A673 (cell line): ENCODE measurements around the gene SARDH. TPM values are rescaled to one million over a fixed set of nuclear protein-coding genes. Genes with fewer than 3 reads are reported as not detected.

Experiments
- BruUV-seq: library from RNA; stranded (reverse); fragments of 400-500 nt; replicated peaks from 2 replicates; lab custom pipeline; 2021; lab: Mats Ljungman, UMichigan
- CTCF ChIA-PET: fragments of 300-600 bp; sonication (Branson Sonifier 250); formaldehyde crosslinking; loops from one replicate; lab custom pipeline; 2022; ENCODE audit warnings: antibody characterized with exemption; lab: Charles Lee
- POLR2A ChIA-PET: fragments of 300-600 bp; sonication (Branson Sonifier 250); formaldehyde crosslinking; loops from one replicate; lab custom pipeline; 2022; ENCODE audit warnings: antibody characterized with exemption; ENCODE audit not compliant: low non-redundant PET; lab: Charles Lee
- DNase-seq: peaks from one replicate; pipeline ENCODE4 v3.0.0-alpha.2; 2015; ENCODE audit warnings: low spot score
- H3K27ac ChIP-seq: fragments of 200-600 bp; sonication (generic); 2 replicates; pipeline ENCODE4 v1.5.1; 2016; ENCODE audit warnings: mixed run types, low read depth, mild to moderate bottlenecking, mixed read lengths, antibody characterized with exemption, low read length; ENCODE audit not compliant: poor library complexity, severe bottlenecking
- H3K27me3 ChIP-seq: fragments of 200-600 bp; sonication (generic); replicated peaks from 2 replicates; pipeline ENCODE4 v1.6.1; 2017; ENCODE audit warnings: mixed run types, low read depth, mild to moderate bottlenecking, mixed read lengths, antibody characterized with exemption, low read length; ENCODE audit not compliant: insufficient read depth, poor library complexity
- H3K36me3 ChIP-seq: fragments of 200-600 bp; sonication (generic); 2 replicates; pipeline ENCODE4 v1.6.1; 2016; ENCODE audit warnings: mixed run types, mild to moderate bottlenecking, mixed read lengths, antibody characterized with exemption, low read length; ENCODE audit not compliant: insufficient read depth, poor library complexity, severe bottlenecking
- H3K4me1 ChIP-seq: fragments of 200-600 bp; sonication (generic); 2 replicates; pipeline ENCODE4 v1.6.1; 2017; ENCODE audit warnings: mixed run types, mild to moderate bottlenecking, mixed read lengths, antibody characterized with exemption, low read length; ENCODE audit not compliant: insufficient read depth, poor library complexity, severe bottlenecking
- H3K4me3 ChIP-seq: fragments of 200-600 bp; sonication (generic); 2 replicates; pipeline ENCODE4 v1.5.1; 2016; ENCODE audit warnings: low read depth, mixed run types, mild to moderate bottlenecking, mixed read lengths, low read length; ENCODE audit not compliant: poor library complexity, severe bottlenecking
- H3K9me3 ChIP-seq: fragments of 200-600 bp; sonication (generic); 2 replicates; pipeline ENCODE4 v1.6.1; 2016; ENCODE audit warnings: mixed run types, low read depth, mild to moderate bottlenecking, mixed read lengths, antibody characterized with exemption, low read length; ENCODE audit not compliant: poor library complexity, severe bottlenecking
- EZH2 ChIP-seq: fragments of 200-600 bp; sonication (generic); IDR thresholded peaks from 2 replicates; pipeline ENCODE4 v1.6.1; 2017; ENCODE audit warnings: borderline replicate concordance, low read depth, mild to moderate bottlenecking, mixed read lengths, antibody characterized with exemption, low read length; ENCODE audit not compliant: poor library complexity, severe bottlenecking
- intact Hi-C: fragments of 100-400 bp; cut with micrococcal nuclease; formaldehyde crosslinking; loops from one replicate; pipeline ENCODE4 v1.10.0; 2022; ENCODE audit not compliant: unreplicated experiment
- total RNA-seq: library from RNA; stranded (reverse); gene quantifications from 2 replicates; pipeline ENCODE4 v1.2.3, GENCODE V29; 2021
- TF ChIP-seq, protein P1 (sequence below): fragments of 300-800, 200-600 bp; sonication (generic); conservative IDR thresholded peaks from 2 replicates; pipeline ENCODE4 v1.5.1; 2017; ENCODE audit warnings: low read depth, mild to moderate bottlenecking, antibody characterized with exemption, low read length, moderate library complexity, mixed read lengths

SARDH gene
- total RNA-seq, 1 experiment from 2014 or later, result 0.37 TPM

DNA sequence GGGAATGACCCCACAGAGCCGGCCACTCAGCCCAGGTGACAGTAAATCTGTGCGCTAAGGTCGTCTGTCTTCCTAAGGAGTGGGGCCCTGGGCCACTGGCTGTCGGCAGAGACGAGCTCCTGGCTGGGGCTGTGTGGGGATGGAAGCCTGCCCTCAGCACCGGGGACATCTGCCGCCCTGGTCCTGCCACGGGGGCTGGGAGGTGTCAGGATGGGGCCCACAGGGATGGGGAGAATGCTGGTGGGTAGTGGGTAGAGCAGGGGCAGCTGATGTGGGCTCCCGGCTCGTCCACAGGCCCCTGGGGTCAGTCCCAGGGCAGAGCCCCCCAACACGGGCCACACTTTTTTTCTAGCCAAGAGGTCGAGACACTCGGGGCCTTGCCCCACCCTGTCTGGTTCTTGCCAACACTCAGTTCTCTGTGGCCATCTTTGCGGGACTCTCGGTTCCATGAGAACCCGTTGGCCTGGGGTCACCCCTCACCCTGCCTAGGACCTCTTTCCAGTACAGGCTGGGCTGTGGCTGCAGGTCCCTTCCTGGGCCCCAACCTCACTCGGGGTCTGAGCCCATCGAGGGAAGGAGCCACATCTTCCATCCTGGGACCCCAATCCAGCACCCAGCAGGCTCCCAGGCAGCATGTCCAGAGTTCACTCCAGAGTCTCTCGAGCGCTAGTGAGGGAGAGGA, 57.0 kb downstream of the SARDH start:
- Histone ChIP-seq H3K4me3 (no peak overlapping the region), H3K9me3 (no peaks in the 10 kb centered on the region), H3K27me3 (no peaks in the 10 kb centered on the region), H3K36me3 (no peaks in the 10 kb centered on the region), H3K27ac (no peak overlapping the region), H3K4me1 (no peaks in the 10 kb centered on the region)
- intact Hi-C loops, result no loop called here
- no TSS peak for BruUV-seq
- POLR2A ChIA-PET, result no interaction called here
- CTCF ChIA-PET, result no interaction called here
- no peak for TF ChIP-seq EZH2
- TF ChIP-seq, protein P1, sequence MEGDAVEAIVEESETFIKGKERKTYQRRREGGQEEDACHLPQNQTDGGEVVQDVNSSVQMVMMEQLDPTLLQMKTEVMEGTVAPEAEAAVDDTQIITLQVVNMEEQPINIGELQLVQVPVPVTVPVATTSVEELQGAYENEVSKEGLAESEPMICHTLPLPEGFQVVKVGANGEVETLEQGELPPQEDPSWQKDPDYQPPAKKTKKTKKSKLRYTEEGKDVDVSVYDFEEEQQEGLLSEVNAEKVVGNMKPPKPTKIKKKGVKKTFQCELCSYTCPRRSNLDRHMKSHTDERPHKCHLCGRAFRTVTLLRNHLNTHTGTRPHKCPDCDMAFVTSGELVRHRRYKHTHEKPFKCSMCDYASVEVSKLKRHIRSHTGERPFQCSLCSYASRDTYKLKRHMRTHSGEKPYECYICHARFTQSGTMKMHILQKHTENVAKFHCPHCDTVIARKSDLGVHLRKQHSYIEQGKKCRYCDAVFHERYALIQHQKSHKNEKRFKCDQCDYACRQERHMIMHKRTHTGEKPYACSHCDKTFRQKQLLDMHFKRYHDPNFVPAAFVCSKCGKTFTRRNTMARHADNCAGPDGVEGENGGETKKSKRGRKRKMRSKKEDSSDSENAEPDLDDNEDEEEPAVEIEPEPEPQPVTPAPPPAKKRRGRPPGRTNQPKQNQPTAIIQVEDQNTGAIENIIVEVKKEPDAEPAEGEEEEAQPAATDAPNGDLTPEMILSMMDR, result no peak
- DNase-seq, result no peak

DNA sequence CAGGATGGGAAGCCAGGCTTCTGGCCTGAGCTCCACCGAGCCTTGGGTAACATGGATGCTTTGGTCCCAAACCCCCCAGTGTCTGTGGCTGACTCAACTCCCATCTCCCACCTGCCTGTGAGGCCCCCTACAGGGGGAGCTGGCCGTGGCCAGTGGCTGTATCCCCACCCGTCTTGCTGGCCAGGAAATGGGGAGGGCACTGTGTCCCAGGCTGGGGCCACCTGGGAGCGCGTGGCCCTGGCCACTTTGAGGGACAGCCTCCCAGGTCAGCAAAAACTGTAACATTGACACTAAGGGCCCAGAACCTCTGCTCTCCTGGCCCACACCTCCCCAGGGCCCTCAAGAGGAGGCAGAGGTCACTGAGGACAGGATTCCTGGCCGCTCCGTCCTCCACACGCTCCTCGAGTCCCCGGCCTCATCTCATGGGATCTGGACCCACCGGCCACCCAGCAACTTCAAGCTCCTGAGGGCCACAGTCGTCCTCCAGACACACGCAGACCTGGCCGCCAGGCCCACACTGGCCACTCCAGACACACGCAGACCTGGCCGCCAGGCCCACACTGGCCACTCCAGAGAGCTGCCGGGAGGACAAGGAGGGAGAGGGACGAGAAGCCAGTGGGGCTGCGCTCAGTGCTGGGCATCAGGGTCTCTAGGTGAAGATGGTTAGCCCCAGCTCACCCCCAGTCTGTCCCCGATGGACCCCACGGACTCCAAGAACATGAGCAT, 57.7 kb downstream of the SARDH start:
- CTCF ChIA-PET, result no interaction called here
- POLR2A ChIA-PET, result no interaction called here
- Histone ChIP-seq H3K27me3 (no peaks in the 10 kb centered on the region), H3K4me3 (no peak overlapping the region), H3K9me3 (no peaks in the 10 kb centered on the region), H3K36me3 (no peaks in the 10 kb centered on the region), H3K27ac (no peak overlapping the region), H3K4me1 (no peaks in the 10 kb centered on the region)
- no TSS peak for BruUV-seq
- intact Hi-C loops, result no loop called here
- no peak for DNase-seq
- no peak for TF ChIP-seq EZH2
- TF ChIP-seq, protein P1, result no peak

DNA sequence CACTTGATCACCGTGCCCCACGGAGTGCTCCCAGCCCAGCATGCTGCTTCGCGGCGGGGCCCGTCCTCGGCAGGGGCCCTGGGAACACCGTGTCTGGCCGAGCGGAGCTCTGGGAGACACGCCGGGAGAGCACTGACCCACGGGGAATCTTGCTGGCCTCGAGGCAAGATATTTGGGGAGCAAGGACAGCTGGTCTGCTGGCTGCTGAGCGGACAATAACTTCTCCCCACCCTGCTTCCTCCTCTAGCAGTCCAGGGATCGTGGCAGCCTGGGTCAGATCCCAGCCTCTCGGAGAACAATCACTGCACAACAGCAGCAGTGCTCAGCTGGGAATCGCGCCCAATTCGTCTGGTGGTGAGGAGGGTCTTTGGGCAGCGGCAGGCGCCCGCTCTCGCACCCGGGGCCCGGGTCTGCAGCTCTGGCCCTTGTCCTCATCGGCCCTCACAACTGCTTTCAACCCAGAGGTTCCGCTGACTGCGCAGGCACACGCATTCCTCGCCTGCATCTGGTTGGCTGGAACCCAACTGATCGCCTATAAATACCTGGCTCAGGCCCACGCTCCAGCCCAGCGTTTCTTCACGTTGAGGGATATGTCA, 58.6 kb downstream of the SARDH start:
- no peaks in the 10 kb centered on the region for H3K9me3 ChIP-seq
- no peaks in the 10 kb centered on the region for H3K36me3 ChIP-seq
- POLR2A ChIA-PET, result no interaction called here
- no peaks in the 10 kb centered on the region for H3K4me1 ChIP-seq
- H3K4me3 ChIP-seq, result no peak overlapping the region
- no peak overlapping the region for H3K27ac ChIP-seq
- CTCF ChIA-PET, result no interaction called here
- H3K27me3 ChIP-seq, result no peaks in the 10 kb centered on the region
- no TSS peak for BruUV-seq
- intact Hi-C loops, result no loop called here
- DNase-seq, result no peak
- TF ChIP-seq EZH2, result no peak
- TF ChIP-seq, protein P1, result no peak
